NCI-H1694 (cell line): ENCODE data around the gene CA5A.

Experiments used
- DNase-seq: peaks from one replicate; lab custom pipeline; 2025; lab: John Stamatoyannopoulos, UW

Gene CA5A

GRCh38 chr16:87848676-87849345 lies 87.5 kb downstream of the CA5A start:
- DNase-seq, result no peak

GRCh38 chr16:87847785-87848675 lies 88.3 kb downstream of the CA5A start:
- no peak for DNase-seq

DNA sequence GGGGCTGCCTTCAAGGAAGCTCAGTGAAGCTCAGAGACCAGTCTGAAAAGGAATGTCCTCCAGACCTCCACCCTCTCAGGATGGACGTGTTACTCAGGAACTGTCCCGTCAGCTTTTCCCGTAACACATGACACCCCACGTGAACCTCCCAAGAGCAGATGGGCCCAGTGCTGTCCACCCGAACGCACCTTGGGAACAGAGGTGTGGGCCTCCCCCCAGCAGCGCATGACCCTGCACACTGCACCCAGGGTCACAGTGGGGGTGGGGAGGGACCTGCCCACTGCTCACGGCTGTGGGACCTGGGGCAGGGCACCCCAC lies 88.9 kb downstream of the CA5A start:
- DNase-seq, result no peak

GRCh38 chr16:87846705-87847466 lies 89.4 kb downstream of the CA5A start:
- DNase-seq, result no peak

DNA sequence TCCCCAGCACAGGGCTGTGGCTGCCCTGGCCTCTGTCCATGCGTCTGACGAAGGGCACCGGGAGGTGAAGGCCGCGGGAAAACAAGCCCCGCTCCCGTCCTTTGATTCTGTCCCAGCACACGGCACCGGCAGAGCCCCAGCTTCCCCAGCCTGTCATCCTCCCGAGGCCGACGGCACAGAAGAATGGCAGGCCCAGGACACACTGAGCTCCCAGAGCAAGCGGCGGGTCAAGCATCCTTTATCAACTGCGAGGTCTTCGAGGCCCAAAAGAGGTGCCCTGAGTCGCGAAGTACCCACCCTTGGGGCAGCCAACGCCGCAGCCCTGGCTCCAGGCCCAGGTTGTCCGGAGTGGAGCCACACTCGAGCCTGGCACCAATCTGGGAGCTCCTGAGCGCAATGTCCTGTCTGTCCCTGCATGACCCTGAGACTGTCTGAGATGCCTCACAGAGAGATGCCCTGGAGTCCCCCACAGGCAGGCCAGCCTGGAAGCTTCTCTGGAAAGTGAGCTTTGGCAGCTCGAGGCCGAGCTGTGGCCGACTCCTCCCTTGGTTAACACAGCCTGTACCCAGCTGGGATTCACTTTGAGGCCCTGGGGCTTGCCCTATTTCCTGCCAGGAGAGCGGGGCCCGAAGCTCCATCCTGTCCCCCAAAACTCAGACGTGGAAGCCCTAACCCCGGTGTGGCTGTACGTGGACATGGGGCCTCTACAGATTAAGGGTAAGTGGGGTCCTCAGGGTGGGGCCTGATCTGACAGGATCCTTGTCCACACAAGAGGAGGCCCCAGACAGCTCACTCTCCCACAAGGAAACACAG lies 90.3 kb downstream of the CA5A start:
- DNase-seq, result no peak

GRCh38 chr16:87845213-87845612 lies 91.1 kb downstream of the CA5A start:
- DNase-seq, result no peak

GRCh38 chr16:87844809-87845208 lies 91.5 kb downstream of the CA5A start:
- DNase-seq, result no peak

DNA sequence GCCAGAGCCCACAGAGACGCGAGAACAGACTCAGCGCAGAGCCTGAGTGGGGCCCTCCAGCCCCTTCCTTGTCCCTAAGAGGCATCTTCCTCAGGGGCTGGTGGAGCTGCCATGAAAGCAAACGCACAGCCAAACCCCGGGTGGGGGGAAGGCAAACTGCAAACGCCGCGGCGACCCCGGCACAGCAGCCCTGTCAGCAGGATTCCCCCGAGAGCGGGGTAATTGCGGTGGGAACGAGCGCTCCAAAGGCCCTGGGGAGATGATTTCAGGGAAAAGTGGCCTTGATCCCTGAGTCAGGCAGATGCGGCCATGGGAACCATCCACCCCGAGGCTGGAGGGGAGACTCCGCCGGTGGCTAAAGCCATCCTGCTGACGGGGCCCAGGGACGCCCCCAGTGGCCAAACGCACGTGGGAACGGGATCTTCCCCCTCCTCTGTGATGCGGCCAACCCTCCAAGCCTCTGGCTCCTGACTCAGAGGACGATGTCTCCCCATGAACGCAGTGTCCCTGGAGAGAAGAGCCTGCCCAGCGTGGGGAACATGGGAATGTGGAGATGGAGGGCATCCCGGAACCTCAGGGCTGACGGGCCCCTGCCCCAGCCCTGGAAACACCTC lies 92.1 kb downstream of the CA5A start:
- DNase-seq, result no peak

DNA sequence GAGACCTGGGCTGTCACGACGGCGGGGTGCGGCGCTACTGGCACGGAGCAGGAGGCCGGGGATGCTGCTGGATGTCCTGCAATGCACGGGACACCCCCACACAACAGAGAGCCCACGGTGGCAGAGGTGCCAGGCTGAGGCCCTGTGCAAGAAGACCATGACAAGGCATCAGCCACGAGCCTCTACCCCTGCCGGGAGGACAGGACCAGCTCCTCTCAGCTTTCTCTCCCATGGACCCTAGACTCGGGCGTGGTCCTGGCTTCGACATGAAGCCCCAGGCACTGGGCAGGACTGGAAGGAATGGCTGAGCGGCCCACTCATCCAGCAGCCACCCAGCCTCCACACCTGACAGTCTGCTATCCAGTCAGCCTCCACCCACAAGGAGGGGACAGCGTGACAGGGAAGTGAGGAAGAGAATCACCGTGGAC lies 92.6 kb downstream of the CA5A start:
- DNase-seq, result no peak

- DNase-seq, result no peak
Observed at GRCh38 chr16:87842209-87842869, 94.0 kb downstream of the CA5A start.

- DNase-seq, result no peak
Observed at GRCh38 chr16:87841340-87842208, 94.8 kb downstream of the CA5A start.

DNA sequence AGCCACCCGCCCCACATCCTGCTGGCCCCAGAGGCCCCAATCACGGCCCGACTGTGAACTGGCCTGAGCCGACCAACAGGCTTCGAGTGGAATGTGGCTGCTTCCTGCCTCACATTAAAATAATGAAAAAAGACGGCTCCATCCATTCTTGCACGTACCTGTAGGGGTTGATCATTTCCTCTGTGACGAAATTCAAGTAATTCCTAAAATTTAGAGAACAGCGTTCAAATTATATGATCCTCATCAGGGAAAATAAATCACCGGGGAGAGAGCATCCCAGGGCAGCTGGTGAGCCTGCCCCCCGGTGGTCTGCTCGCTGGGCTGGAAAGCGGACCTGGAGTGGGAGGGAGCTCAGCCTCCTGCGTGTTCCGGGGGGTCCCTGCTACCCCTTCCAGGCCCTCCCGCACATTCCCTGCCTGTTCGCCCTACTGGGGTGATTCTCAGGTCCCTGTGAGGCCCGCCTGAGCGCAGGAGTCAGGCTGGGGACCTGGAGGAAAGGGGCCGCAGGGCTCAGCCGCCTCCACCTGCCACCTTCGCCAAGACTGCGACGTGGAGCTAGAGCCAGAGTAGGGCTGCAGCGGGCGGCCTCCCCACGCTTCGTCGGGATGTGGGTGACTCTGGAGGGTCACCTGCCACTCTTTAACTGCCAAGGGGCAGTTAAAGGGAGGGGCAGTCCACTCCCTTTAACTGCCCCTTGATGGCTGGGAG lies 95.9 kb downstream of the CA5A start:
- no peak for DNase-seq

DNA sequence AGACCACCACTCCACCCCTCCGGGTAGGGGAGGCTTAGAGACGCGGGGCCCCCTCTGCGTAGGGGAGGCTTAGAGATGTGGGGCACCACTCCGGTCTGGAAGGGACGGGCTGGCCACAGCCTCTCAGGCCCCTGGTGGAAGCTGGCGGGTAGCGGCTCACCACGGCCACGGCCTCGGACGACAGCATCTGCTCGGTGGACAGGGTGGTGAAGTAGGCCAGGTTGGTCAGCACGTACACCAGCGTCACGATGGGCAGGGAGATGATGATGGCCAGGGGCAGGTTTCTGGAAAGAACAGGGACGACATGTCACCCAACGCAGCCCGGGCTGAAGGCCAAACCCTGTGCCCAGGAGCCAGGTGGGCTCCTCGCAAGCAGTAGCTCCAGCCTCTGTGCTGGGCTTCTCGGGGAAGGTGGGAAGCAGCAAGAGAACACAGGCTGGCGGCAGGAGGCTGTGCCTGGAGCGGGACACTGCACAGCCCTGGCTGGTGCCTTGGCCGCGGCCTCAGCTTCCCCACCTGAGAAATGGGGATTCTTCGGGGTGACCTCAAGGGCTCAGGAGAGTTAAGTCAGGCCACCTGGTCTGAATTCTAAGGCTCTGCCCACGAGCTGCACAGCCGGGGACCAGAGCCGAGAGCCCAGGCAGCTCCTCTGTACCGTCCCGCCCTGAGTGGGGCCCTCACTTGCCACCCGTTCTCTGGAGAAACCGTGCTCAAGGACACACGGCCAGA lies 96.6 kb downstream of the CA5A start:
- DNase-seq, result no peak

GRCh38 chr16:87838643-87839541 lies 97.4 kb downstream of the CA5A start:
- no peak for DNase-seq
